ENCODE results near the gene ELP2. TPM values are rescaled to one million over a fixed set of nuclear protein-coding genes. Genes with fewer than 3 reads are reported as not detected.

ELP2 gene
- total and polyA plus RNA-seq, 9 of the 15 experiments (the other 6 are each of a cell fraction or from before 2014, with no cell fraction given), result 76.8 to 192 (median 140) TPM

DNA sequence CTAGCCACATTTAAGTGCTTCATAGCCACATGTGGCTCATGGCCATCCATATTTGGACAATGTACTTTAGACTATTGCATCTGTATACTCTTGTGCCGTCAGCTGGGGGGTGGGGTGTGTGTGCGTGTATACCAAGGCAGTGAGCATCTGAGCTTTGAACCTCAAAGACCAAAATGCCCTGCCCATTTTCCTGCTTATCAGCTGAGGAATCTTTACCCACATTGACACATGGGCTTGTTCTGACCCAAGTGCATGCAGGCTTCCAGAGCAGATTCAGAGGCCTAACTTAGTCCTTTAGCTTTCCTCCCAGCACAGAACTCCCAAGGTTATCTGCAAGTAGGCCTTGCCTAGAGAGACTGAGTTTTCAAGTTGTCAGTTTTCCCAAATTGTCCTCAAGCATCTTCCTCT is 46.5 kb downstream of the ELP2 start:
- H3K79me2 ChIP-seq (ENCODE audit: control insufficient read depth, insufficient read depth, low read length), result no peaks in the 10 kb centered on the region
- FAIRE-seq (no peak), DNase-seq (ENCODE audit: extremely low read depth in 1 of 4, low spot score in 3 of 4) (no peak), ATAC-seq (no peak)
- ChIA-PET CTCF (ENCODE audit: low intra/inter-chr PET ratio) (no interaction called here), POLR2A (interaction anchor here (1.0 to 2.1 kb wide), 6 partner anchors 11 to 37 kb away, joined by 3 to 7 read pairs (median 3); partner anchors contain the start of gene MOCOS)
- no peak overlapping the region for H3K27ac ChIP-seq (ENCODE audit: extremely low read depth, low read depth, low read length)
- BruUV-seq (replicated peaks), result no TSS peak
- in situ Hi-C loops (cut with MboI), result no loop called here
- H3K9me1 ChIP-seq (ENCODE audit: control insufficient read depth, insufficient read depth, low read length), result no peaks in the 10 kb centered on the region
- 96% methylated on average over 2 of the region's 2 CpGs for WGBS (ENCODE audit: insufficient coverage, low coverage, missing lambda C conversion rate)
- peaks cover 59% of the 10 kb centered on the region for H3K36me3 ChIP-seq (ENCODE audit: control insufficient read depth, insufficient read depth, low read length)
- no peaks in the 10 kb centered on the region for H3K27me3 ChIP-seq (ENCODE audit: control insufficient read depth in 2 of 2, insufficient read depth in 2 of 2, low read length in 2 of 2)
- TF ChIP-seq, protein P1, sequence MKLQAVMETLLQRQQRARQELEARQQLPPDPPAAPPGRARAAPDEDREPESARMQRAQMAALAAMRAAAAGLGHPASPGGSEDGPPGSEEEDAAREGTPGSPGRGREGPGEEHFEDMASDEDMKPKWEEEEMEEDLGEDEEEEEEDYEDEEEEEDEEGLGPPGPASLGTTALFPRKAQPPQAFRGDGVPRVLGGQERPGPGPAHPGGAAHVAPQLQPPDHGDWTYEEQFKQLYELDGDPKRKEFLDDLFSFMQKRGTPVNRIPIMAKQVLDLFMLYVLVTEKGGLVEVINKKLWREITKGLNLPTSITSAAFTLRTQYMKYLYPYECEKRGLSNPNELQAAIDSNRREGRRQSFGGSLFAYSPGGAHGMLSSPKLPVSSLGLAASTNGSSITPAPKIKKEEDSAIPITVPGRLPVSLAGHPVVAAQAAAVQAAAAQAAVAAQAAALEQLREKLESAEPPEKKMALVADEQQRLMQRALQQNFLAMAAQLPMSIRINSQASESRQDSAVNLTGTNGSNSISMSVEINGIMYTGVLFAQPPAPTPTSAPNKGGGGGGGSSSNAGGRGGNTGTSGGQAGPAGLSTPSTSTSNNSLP (IDR thresholded peaks at IDR 0.05; ENCODE audit: borderline replicate concordance, low read depth, low read length), result no peak
- no peak for TF ChIP-seq BRF1 (IDR thresholded peaks at IDR 0.05; ENCODE audit: borderline replicate concordance, extremely low read depth, insufficient read length)
- no peak for TF ChIP-seq ZNF79 (CRISPR knock-in tag; IDR thresholded peaks at IDR 0.05; ENCODE audit: low read depth)
- no peak for TF ChIP-seq ETS1 (conservative IDR thresholded peaks at IDR 0.05; ENCODE audit: control insufficient read depth, low read depth, low read length)
- TF ChIP-seq, protein P2, sequence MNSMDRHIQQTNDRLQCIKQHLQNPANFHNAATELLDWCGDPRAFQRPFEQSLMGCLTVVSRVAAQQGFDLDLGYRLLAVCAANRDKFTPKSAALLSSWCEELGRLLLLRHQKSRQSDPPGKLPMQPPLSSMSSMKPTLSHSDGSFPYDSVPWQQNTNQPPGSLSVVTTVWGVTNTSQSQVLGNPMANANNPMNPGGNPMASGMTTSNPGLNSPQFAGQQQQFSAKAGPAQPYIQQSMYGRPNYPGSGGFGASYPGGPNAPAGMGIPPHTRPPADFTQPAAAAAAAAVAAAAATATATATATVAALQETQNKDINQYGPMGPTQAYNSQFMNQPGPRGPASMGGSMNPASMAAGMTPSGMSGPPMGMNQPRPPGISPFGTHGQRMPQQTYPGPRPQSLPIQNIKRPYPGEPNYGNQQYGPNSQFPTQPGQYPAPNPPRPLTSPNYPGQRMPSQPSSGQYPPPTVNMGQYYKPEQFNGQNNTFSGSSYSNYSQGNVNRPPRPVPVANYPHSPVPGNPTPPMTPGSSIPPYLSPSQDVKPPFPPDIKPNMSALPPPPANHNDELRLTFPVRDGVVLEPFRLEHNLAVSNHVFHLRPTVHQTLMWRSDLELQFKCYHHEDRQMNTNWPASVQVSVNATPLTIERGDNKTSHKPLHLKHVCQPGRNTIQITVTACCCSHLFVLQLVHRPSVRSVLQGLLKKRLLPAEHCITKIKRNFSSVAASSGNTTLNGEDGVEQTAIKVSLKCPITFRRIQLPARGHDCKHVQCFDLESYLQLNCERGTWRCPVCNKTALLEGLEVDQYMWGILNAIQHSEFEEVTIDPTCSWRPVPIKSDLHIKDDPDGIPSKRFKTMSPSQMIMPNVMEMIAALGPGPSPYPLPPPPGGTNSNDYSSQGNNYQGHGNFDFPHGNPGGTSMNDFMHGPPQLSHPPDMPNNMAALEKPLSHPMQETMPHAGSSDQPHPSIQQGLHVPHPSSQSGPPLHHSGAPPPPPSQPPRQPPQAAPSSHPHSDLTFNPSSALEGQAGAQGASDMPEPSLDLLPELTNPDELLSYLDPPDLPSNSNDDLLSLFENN (IDR thresholded peaks at IDR 0.05; ENCODE audit: low read depth in 2 of 2, low read length in 2 of 2), result no peak
- no peak for TF ChIP-seq TCF7L2 (IDR thresholded peaks at IDR 0.05; ENCODE audit: low read depth, low read length)
- no peak for TF ChIP-seq SIN3A (IDR thresholded peaks at IDR 0.05; ENCODE audit: borderline replicate concordance in 2 of 2, control insufficient read depth in 1 of 2, low read depth in 2 of 2, low read length in 2 of 2)
- no peak for TF ChIP-seq ZNF408 (CRISPR knock-in tag; IDR thresholded peaks at IDR 0.05; ENCODE audit: low read depth)
- no peak for TF ChIP-seq ZNF431 (CRISPR knock-in tag; IDR thresholded peaks at IDR 0.05)
- TF ChIP-seq NCOA6 (IDR thresholded peaks at IDR 0.05), result no peak
- TF ChIP-seq HDAC2 (IDR thresholded peaks at IDR 0.05), result no peak
- TF ChIP-seq, protein P3, sequence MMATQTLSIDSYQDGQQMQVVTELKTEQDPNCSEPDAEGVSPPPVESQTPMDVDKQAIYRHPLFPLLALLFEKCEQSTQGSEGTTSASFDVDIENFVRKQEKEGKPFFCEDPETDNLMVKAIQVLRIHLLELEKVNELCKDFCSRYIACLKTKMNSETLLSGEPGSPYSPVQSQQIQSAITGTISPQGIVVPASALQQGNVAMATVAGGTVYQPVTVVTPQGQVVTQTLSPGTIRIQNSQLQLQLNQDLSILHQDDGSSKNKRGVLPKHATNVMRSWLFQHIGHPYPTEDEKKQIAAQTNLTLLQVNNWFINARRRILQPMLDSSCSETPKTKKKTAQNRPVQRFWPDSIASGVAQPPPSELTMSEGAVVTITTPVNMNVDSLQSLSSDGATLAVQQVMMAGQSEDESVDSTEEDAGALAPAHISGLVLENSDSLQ (IDR thresholded peaks at IDR 0.05), result no peak
- no peak for TF ChIP-seq ARNT (IDR thresholded peaks at IDR 0.05)
- TF ChIP-seq ZNF41 (CRISPR knock-in tag; conservative IDR thresholded peaks at IDR 0.05), result no peak
- TF ChIP-seq ZNF668 (CRISPR knock-in tag; IDR thresholded peaks at IDR 0.05), result no peak
- H2AFZ ChIP-seq (ENCODE audit: low read depth, low read length), result no peak overlapping the region
- no peak overlapping the region for H3K4me3 ChIP-seq
- H3K4me2 ChIP-seq (ENCODE audit: insufficient read depth, low read length), result no peak overlapping the region
- peaks cover 0 to 14% of the 10 kb centered on the region in 2 experiments; a peak in 4 of 5 replicates for H3K4me1 ChIP-seq (replicated peaks in 1 of 2; ENCODE audit: control insufficient read depth in 2 of 2, insufficient read depth in 2 of 2, low read length in 2 of 2)
- no peaks in the 10 kb centered on the region for H3K9me3 ChIP-seq (replicated peaks; ENCODE audit: control insufficient read depth, insufficient read depth, low read depth, low read length)
- no peaks in the 10 kb centered on the region for H4K20me1 ChIP-seq (replicated peaks; ENCODE audit: control insufficient read depth, insufficient read depth, low read length)
- no peak overlapping the region for H3K9ac ChIP-seq (ENCODE audit: insufficient read depth in 1 of 2, low read depth in 2 of 2, low read length in 2 of 2)
- intact Hi-C loops (cut with micrococcal nuclease), result no loop called here

Measured in K562 (cell line).